Neural progenitor cell (in vitro differentiated cells): ENCODE results near the gene TRAPPC2L. TPM values are rescaled to one million over a fixed set of nuclear protein-coding genes. Genes with fewer than 3 reads are reported as not detected.

Experiments
- DNase-seq: peaks from one replicate; pipeline ENCODE4 v3.0.0-alpha.2; 2016; ENCODE audit warnings: low spot score
- H2AFZ ChIP-seq: fragments of 200-600 bp; sonication (generic); replicated peaks from 2 replicates; pipeline ENCODE4 v1.6.1; 2016; ENCODE audit warnings: antibody characterized with exemption
- H3F3A ChIP-seq: fragments of 200-600 bp; sonication (generic); 2 replicates; pipeline ENCODE4 v1.6.1; 2016; ENCODE audit warnings: antibody characterized with exemption, low read depth
- H3K27ac ChIP-seq: fragments of 200-600 bp; sonication (generic); 2 replicates; pipeline ENCODE4 v1.5.1; 2016; ENCODE audit warnings: mild to moderate bottlenecking
- H3K27me3 ChIP-seq: fragments of 200-600 bp; sonication (generic); 2 replicates; pipeline ENCODE4 v1.6.1; 2016; ENCODE audit warnings: mild to moderate bottlenecking, moderate library complexity
- H3K36me3 ChIP-seq: fragments of 200-600 bp; sonication (generic); 2 replicates; pipeline ENCODE4 v1.5.1; 2016
- H3K4me1 ChIP-seq: fragments of 200-600 bp; sonication (generic); 2 replicates; pipeline ENCODE4 v1.6.1; 2016; ENCODE audit warnings: mixed run types
- H3K4me2 ChIP-seq: fragments of 200-600 bp; sonication (generic); 2 replicates; pipeline ENCODE4 v1.6.1; 2016
- H3K4me3 ChIP-seq: fragments of 200-600 bp; sonication (generic); 2 replicates; pipeline ENCODE4 v1.5.1; 2016
- H3K79me2 ChIP-seq: fragments of 200-600 bp; sonication (generic); 2 replicates; pipeline ENCODE4 v1.6.1; 2016; ENCODE audit warnings: low read depth
- H3K9ac ChIP-seq: fragments of 200-600 bp; sonication (generic); 2 replicates; pipeline ENCODE4 v1.6.1; 2016
- H3K9me3 ChIP-seq: fragments of 200-600 bp; sonication (generic); 2 replicates; pipeline ENCODE4 v1.5.1; 2016; ENCODE audit warnings: low read depth
- H4K20me1 ChIP-seq: fragments of 200-600 bp; sonication (generic); 2 replicates; pipeline ENCODE4 v1.6.1; 2016; ENCODE audit warnings: low read depth
- H3K27ac Mint-ChIP-seq: 3 replicates; pipeline ENCODE4 v1.8.0; 2021; ENCODE audit warnings: mixed read lengths
- H3K27me3 Mint-ChIP-seq: 2 replicates; pipeline ENCODE4 v1.8.0; 2022; ENCODE audit warnings: low read depth, mild to moderate bottlenecking, inconsistent platforms, moderate library complexity, mixed read lengths; ENCODE audit not compliant: insufficient read depth
- H3K36me3 Mint-ChIP-seq: 3 replicates; pipeline ENCODE4 v1.8.0; 2021; ENCODE audit warnings: mixed read lengths
- H3K4me1 Mint-ChIP-seq: 3 replicates; pipeline ENCODE4 v1.8.0; 2021; ENCODE audit warnings: mixed read lengths
- H3K4me3 Mint-ChIP-seq: 3 replicates; pipeline ENCODE4 v1.8.0; 2021; ENCODE audit warnings: mild to moderate bottlenecking, moderate library complexity, mixed read lengths
- H3K9me3 Mint-ChIP-seq: 3 replicates; pipeline ENCODE4 v1.8.0; 2020; ENCODE audit warnings: mixed read lengths
- EZH2 ChIP-seq: fragments of 200-600 bp; sonication (generic); IDR thresholded peaks from 2 replicates; pipeline ENCODE4 v1.6.1; 2017; ENCODE audit warnings: antibody characterized with exemption, mild to moderate bottlenecking, moderate library complexity
- EZH2phosphoT487 ChIP-seq: fragments of 200-600 bp; sonication (generic); IDR thresholded peaks from 2 replicates; pipeline ENCODE4 v1.6.1; 2017; ENCODE audit warnings: antibody characterized with exemption
- total RNA-seq: library from RNA; depleted of rRNA; stranded (reverse); fragments of >200 nt; gene quantifications from 2 replicates; pipeline ENCODE4 v1.2.3, GENCODE V29; 2015; ENCODE audit warnings: low replicate concordance
- TF ChIP-seq, protein P1 (sequence below): fragments of 200-600 bp; sonication (generic); IDR thresholded peaks from 2 replicates; pipeline ENCODE4 v1.5.1; 2017; ENCODE audit warnings: antibody characterized with exemption, mild to moderate bottlenecking

Gene TRAPPC2L
- total RNA-seq, 1 donor from 2014 or later, result 31.8 TPM

DNA sequence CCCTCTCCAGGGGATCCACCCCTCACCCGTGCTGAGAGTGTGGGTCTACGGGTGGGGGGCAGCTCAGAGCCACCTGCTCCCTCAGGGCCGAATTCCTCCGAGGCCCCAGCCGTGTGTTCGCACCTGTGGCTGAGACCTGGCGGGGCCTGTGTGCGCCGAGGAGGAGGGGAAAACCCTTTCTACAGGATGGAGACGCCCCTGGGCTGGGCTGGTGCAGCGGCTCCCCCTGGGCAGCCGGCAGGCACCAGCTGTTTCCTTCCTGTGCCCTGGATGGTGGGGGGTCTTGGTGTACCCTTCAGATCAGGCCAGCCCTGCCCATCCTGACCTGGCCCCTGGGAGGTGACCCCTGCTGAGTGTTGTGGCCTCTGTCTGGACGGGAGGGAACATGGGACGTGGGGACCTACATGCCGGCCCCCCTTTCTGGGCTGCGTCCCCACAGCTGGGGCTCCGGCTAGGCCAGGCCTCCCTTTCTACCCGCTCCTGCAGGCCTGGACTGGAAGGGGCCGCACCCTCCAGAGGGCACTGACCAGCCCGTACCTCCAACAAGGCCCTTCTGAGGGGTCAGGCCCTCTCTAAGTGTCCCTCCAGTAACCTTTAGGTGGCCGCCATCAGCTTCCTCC, 37.9 kb downstream of the TRAPPC2L start:
- Mint-ChIP-seq H3K27me3 (peaks cover 4% of the 10 kb centered on the region), H3K4me1 (no peaks in the 10 kb centered on the region), H3K9me3 (peaks cover 4% of the 10 kb centered on the region), H3K27ac (peak overlapping the region; percentile 21), H3K36me3 (peaks cover 2% of the 10 kb centered on the region), H3K4me3 (no peak overlapping the region)
- H4K20me1 ChIP-seq, result no peaks in the 10 kb centered on the region
- H3K4me1 ChIP-seq, result no peaks in the 10 kb centered on the region
- no peak overlapping the region for H3K4me2 ChIP-seq
- H3K9me3 ChIP-seq, result no peaks in the 10 kb centered on the region
- TF ChIP-seq EZH2, result no peak
- TF ChIP-seq, protein P1, sequence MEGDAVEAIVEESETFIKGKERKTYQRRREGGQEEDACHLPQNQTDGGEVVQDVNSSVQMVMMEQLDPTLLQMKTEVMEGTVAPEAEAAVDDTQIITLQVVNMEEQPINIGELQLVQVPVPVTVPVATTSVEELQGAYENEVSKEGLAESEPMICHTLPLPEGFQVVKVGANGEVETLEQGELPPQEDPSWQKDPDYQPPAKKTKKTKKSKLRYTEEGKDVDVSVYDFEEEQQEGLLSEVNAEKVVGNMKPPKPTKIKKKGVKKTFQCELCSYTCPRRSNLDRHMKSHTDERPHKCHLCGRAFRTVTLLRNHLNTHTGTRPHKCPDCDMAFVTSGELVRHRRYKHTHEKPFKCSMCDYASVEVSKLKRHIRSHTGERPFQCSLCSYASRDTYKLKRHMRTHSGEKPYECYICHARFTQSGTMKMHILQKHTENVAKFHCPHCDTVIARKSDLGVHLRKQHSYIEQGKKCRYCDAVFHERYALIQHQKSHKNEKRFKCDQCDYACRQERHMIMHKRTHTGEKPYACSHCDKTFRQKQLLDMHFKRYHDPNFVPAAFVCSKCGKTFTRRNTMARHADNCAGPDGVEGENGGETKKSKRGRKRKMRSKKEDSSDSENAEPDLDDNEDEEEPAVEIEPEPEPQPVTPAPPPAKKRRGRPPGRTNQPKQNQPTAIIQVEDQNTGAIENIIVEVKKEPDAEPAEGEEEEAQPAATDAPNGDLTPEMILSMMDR, result no peak
- no peak for TF ChIP-seq EZH2phosphoT487
- H3K27me3 ChIP-seq, result no peaks in the 10 kb centered on the region
- H3K4me3 ChIP-seq, result no peak overlapping the region
- no peak overlapping the region for H2AFZ ChIP-seq
- no peaks in the 10 kb centered on the region for H3F3A ChIP-seq
- H3K9ac ChIP-seq, result peak overlapping the region; percentile 20
- no peak for DNase-seq
- H3K27ac ChIP-seq, result no peak overlapping the region
- no peaks in the 10 kb centered on the region for H3K79me2 ChIP-seq
- H3K36me3 ChIP-seq, result no peaks in the 10 kb centered on the region

DNA sequence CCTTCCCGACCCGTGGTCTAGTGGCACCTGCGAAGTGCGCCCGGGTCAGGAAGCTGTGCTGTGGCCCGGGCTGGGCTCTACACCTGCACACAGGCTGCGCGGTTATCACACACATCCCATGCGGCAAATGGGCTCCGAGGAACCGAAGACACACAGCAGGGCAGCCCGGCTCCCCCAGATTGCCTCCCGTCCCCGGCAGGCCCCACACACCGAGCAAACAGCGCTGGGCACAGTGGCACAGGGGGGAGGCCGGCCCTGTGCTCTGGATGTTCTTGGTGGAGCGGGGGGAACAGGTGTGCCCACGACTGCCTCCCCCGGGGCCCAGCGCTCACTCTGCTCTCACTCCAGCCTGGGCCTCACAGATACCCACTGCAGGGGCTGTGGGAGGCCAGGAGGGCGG, 38.4 kb downstream of the TRAPPC2L start:
- Histone ChIP-seq H3K9me3 (no peaks in the 10 kb centered on the region), H3K27me3 (no peaks in the 10 kb centered on the region), H3F3A (no peaks in the 10 kb centered on the region), H3K4me2 (no peak overlapping the region), H3K4me1 (no peaks in the 10 kb centered on the region), H3K4me3 (no peak overlapping the region), H3K9ac (peak overlapping the region; percentile 20), H2AFZ (no peak overlapping the region), H3K36me3 (no peaks in the 10 kb centered on the region), H4K20me1 (no peaks in the 10 kb centered on the region), H3K27ac (no peak overlapping the region), H3K79me2 (no peaks in the 10 kb centered on the region)
- DNase-seq, result no peak
- H3K4me1 Mint-ChIP-seq, result no peaks in the 10 kb centered on the region
- peak overlapping the region; percentile 21 for H3K27ac Mint-ChIP-seq
- no peak for TF ChIP-seq EZH2phosphoT487
- no peak for TF ChIP-seq EZH2
- H3K36me3 Mint-ChIP-seq, result peaks cover 2% of the 10 kb centered on the region
- peak overlapping the region; percentile 53 for H3K4me3 Mint-ChIP-seq
- H3K9me3 Mint-ChIP-seq, result peaks cover 4% of the 10 kb centered on the region
- peaks cover 4% of the 10 kb centered on the region for H3K27me3 Mint-ChIP-seq

GRCh38 chr16:88896238-88897070, 39.5 kb downstream of the TRAPPC2L start:
- no peaks in the 10 kb centered on the region for H3K9me3 ChIP-seq
- TF ChIP-seq, protein P1, result no peak
- TF ChIP-seq EZH2, result no peak
- H3K4me1 ChIP-seq, result no peaks in the 10 kb centered on the region
- no peaks in the 10 kb centered on the region for H3K79me2 ChIP-seq
- H3K4me3 ChIP-seq, result no peak overlapping the region
- Mint-ChIP-seq H3K27me3 (peaks cover 3% of the 10 kb centered on the region), H3K9me3 (no peaks in the 10 kb centered on the region), H3K4me3 (no peak overlapping the region), H3K4me1 (no peaks in the 10 kb centered on the region), H3K36me3 (no peaks in the 10 kb centered on the region), H3K27ac (no peak overlapping the region)
- H3K36me3 ChIP-seq, result no peaks in the 10 kb centered on the region
- H3F3A ChIP-seq, result no peaks in the 10 kb centered on the region
- no peak overlapping the region for H3K9ac ChIP-seq
- no peak overlapping the region for H3K27ac ChIP-seq
- H3K27me3 ChIP-seq, result no peaks in the 10 kb centered on the region
- DNase-seq, result no peak
- H4K20me1 ChIP-seq, result no peaks in the 10 kb centered on the region
- no peak overlapping the region for H3K4me2 ChIP-seq
- no peak overlapping the region for H2AFZ ChIP-seq
